ENCODE measurements around the gene CACFD1. TPM values are rescaled to one million over a fixed set of nuclear protein-coding genes. Genes with fewer than 3 reads are reported as not detected.

CACFD1 gene
- total RNA-seq, 1 experiment from 2014 or later: 1.5 TPM

GRCh38 chr9:133463864-133464615, 4.3 kb downstream of the CACFD1 start:
- BruUV-seq (replicated peaks): no TSS peak
- H3K9me3 Mint-ChIP-seq (ENCODE audit: unreplicated experiment): no peaks in the 10 kb centered on the region
- no peak for TF ChIP-seq CTCF (IDR thresholded peaks at IDR 0.05; ENCODE audit: unreplicated experiment)
- no peak for DNase-seq (ENCODE audit: unreplicated experiment)
- ChIA-PET POLR2A (no interaction called here), CTCF (interaction anchor here (0.6 to 1.2 kb wide), 2 partner anchors 22 to 68 kb away, joined by 3 read pairs; no protein-coding TSS in a partner anchor)
- H3K4me3 Mint-ChIP-seq (ENCODE audit: unreplicated experiment): no peak overlapping the region
- no peaks in the 10 kb centered on the region for H3K36me3 Mint-ChIP-seq (ENCODE audit: insufficient read depth, unreplicated experiment)
- intact Hi-C loops (cut with micrococcal nuclease): no loop called here
- H3K27ac Mint-ChIP-seq (ENCODE audit: low read depth, unreplicated experiment): no peak overlapping the region
- no peaks in the 10 kb centered on the region for H3K4me1 Mint-ChIP-seq (ENCODE audit: insufficient read depth, unreplicated experiment)
- no peaks in the 10 kb centered on the region for H3K27me3 Mint-ChIP-seq (ENCODE audit: insufficient read depth, unreplicated experiment)

GRCh38 chr9:133464638-133465037, 4.9 kb downstream of the CACFD1 start:
- no TSS peak for BruUV-seq (replicated peaks)
- Mint-ChIP-seq H3K27me3 (ENCODE audit: insufficient read depth, unreplicated experiment) (no peaks in the 10 kb centered on the region), H3K9me3 (ENCODE audit: unreplicated experiment) (no peaks in the 10 kb centered on the region), H3K4me3 (ENCODE audit: unreplicated experiment) (no peak overlapping the region), H3K36me3 (ENCODE audit: insufficient read depth, unreplicated experiment) (no peaks in the 10 kb centered on the region), H3K27ac (ENCODE audit: low read depth, unreplicated experiment) (no peak overlapping the region), H3K4me1 (ENCODE audit: insufficient read depth, unreplicated experiment) (no peaks in the 10 kb centered on the region)
- no peak for TF ChIP-seq CTCF (IDR thresholded peaks at IDR 0.05; ENCODE audit: unreplicated experiment)
- intact Hi-C loops (cut with micrococcal nuclease): no loop called here
- POLR2A ChIA-PET: no interaction called here
- DNase-seq (ENCODE audit: unreplicated experiment): no peak
- CTCF ChIA-PET: interaction anchor here (0.6 kb wide), 1 partner anchor 17 kb away, joined by 3 read pairs; no protein-coding TSS in a partner anchor

GRCh38 chr9:133465984-133466383, 6.2 kb downstream of the CACFD1 start:
- no peak overlapping the region for H3K27ac Mint-ChIP-seq (ENCODE audit: low read depth, unreplicated experiment)
- no peaks in the 10 kb centered on the region for H3K4me1 Mint-ChIP-seq (ENCODE audit: insufficient read depth, unreplicated experiment)
- DNase-seq (ENCODE audit: unreplicated experiment): no peak
- H3K27me3 Mint-ChIP-seq (ENCODE audit: insufficient read depth, unreplicated experiment): no peaks in the 10 kb centered on the region
- POLR2A ChIA-PET: no interaction called here
- CTCF ChIA-PET: no interaction called here
- H3K4me3 Mint-ChIP-seq (ENCODE audit: unreplicated experiment): no peak overlapping the region
- intact Hi-C loops (cut with micrococcal nuclease): no loop called here
- no peaks in the 10 kb centered on the region for H3K9me3 Mint-ChIP-seq (ENCODE audit: unreplicated experiment)
- no peak for TF ChIP-seq CTCF (IDR thresholded peaks at IDR 0.05; ENCODE audit: unreplicated experiment)
- no peaks in the 10 kb centered on the region for H3K36me3 Mint-ChIP-seq (ENCODE audit: insufficient read depth, unreplicated experiment)
- BruUV-seq (replicated peaks): no TSS peak

- ChIA-PET POLR2A (no interaction called here), CTCF (no interaction called here)
- DNase-seq (ENCODE audit: unreplicated experiment): no peak
- H3K27ac Mint-ChIP-seq (ENCODE audit: low read depth, unreplicated experiment): no peak overlapping the region
- no peaks in the 10 kb centered on the region for H3K9me3 Mint-ChIP-seq (ENCODE audit: unreplicated experiment)
- H3K4me3 Mint-ChIP-seq (ENCODE audit: unreplicated experiment): no peak overlapping the region
- TF ChIP-seq CTCF (IDR thresholded peaks at IDR 0.05; ENCODE audit: unreplicated experiment): no peak
- H3K27me3 Mint-ChIP-seq (ENCODE audit: insufficient read depth, unreplicated experiment): no peaks in the 10 kb centered on the region
- intact Hi-C loops (cut with micrococcal nuclease): no loop called here
- no peaks in the 10 kb centered on the region for H3K4me1 Mint-ChIP-seq (ENCODE audit: insufficient read depth, unreplicated experiment)
- BruUV-seq (replicated peaks): no TSS peak
- H3K36me3 Mint-ChIP-seq (ENCODE audit: insufficient read depth, unreplicated experiment): no peaks in the 10 kb centered on the region
Observed at GRCh38 chr9:133467101-133467500, 7.3 kb downstream of the CACFD1 start.

Measured in MCF 10A (cell line).